Breast epithelium (tissue), 4 donors: ENCODE measurements around the gene MUC12. TPM values are rescaled to one million over a fixed set of nuclear protein-coding genes. Genes with fewer than 3 reads are reported as not detected.

Experiments used
- DNase-seq, 2 donors: peaks; one replicate each; pipeline ENCODE4 v3.0.0-alpha.2; 2019; ENCODE audit warnings: low spot score in 2 of 2
- H3K27ac ChIP-seq, 2 donors: fragments of 200-600 bp; sonication (generic) in 1 of 2; one replicate each; pipeline ENCODE4 v1.5.1; 2016 to 2019; ENCODE audit warnings: mild to moderate bottlenecking in 1 of 2
- H3K27me3 ChIP-seq, 2 donors: fragments of 200-600 bp; sonication (generic) in 1 of 2; one replicate each; pipeline versions ENCODE4 v1.5.1 to v1.6.0; 2017 to 2019; ENCODE audit warnings: control low read depth in 1 of 2, mild to moderate bottlenecking in 1 of 2
- H3K36me3 ChIP-seq: fragments of 200-600 bp; one replicate; pipeline ENCODE4 v1.5.1; 2019
- H3K4me1 ChIP-seq, 2 donors: fragments of 200-600 bp; sonication (generic); one replicate each; pipeline ENCODE4 v1.5.1; 2016 to 2019; ENCODE audit warnings: control low read depth in 1 of 2
- H3K4me3 ChIP-seq, 3 donors: fragments of 200-600 bp; sonication (generic); 1 replicate in 2 of 3; 2 replicates in 1 of 3; pipeline ENCODE4 v1.5.1; 2016 to 2019; ENCODE audit warnings: mild to moderate bottlenecking in 3 of 3, moderate library complexity in 2 of 3
- H3K9me3 ChIP-seq, 2 donors: fragments of 200-600 bp; sonication (generic) in 1 of 2; one replicate each; pipeline ENCODE4 v1.5.1; 2016 to 2019; ENCODE audit warnings: control low read depth in 1 of 2
- CTCF ChIP-seq, 3 donors: fragments of 450-650 bp; IDR thresholded peaks; one replicate each; pipeline ENCODE4 v1.5.1; 2016 to 2017; ENCODE audit warnings: antibody characterized with exemption in 3 of 3, mild to moderate bottlenecking in 3 of 3, moderate library complexity in 3 of 3
- POLR2A ChIP-seq: fragments of 450-650 bp; IDR thresholded peaks from one replicate; pipeline ENCODE4 v1.6.1; 2016; ENCODE audit warnings: antibody characterized with exemption, mild to moderate bottlenecking, moderate library complexity
- POLR2AphosphoS5 ChIP-seq, 3 donors: sonication (generic); formaldehyde crosslinking; IDR thresholded peaks; one replicate each; pipeline ENCODE4 v1.6.1; 2017; ENCODE audit warnings: antibody characterized with exemption in 3 of 3
- intact Hi-C: fragments of 100-400 bp; cut with DNase I; formaldehyde crosslinking; loops from one replicate; pipeline ENCODE4 v1.15.1; 2023; ENCODE audit warnings: low total_unique reads
- total RNA-seq, 3 donors: library from RNA; depleted of rRNA; stranded (reverse); fragments of >200 nt; gene quantifications; one replicate each; pipeline ENCODE4 v1.1.0, GENCODE V29; 2016

MUC12 gene
- total RNA-seq, 3 donors from 2014 or later = 1.4 to 5.2 TPM; not detected in 1

DNA sequence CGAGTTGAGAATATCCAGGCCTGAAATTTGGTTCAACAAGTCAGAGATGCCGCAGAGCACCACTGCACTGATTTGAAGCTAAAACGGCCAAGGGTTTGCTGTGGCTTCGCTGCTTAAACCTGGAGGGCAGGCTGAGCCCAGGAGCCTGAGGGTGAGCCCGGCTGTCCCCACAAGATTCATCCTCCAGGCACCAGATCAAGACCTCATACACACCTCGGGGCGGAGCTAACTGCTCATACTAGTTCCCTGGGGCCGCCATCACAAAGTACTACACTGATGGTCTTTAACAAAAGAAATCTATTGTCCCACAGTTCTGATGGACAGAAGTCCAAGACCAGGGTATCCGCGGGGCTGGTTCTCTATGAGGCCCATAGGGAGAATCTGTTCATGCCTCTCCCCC, 99.0 kb downstream of the MUC12 start:
- Histone ChIP-seq H3K4me3 (no peak overlapping the region), H3K27ac (no peak overlapping the region), H3K9me3 (no peaks in the 10 kb centered on the region), H3K27me3 (peaks cover 0 to 24% of the 10 kb centered on the region in 2 donors), H3K4me1 (no peaks in the 10 kb centered on the region), H3K36me3 (no peaks in the 10 kb centered on the region)
- TF ChIP-seq POLR2A (no peak), POLR2AphosphoS5 (IDR thresholded peaks at IDR 0.05) (no peak), CTCF (IDR thresholded peaks at IDR 0.05) (no peak)
- intact Hi-C loops = no loop called here
- DNase-seq = no peak

Other genes with a start within 250 kb of the MUC12 start
- gene EPO, start 249.1 kb upstream of the MUC12 start, total RNA-seq = not detected
- gene ZAN, start 236.0 kb upstream of the MUC12 start, total RNA-seq = not detected
- 10 to 100 TPM; 21.4 to 64.9 (median 31.8) TPM for gene EPHB4, start 142.0 kb upstream of the MUC12 start, total RNA-seq
- gene SLC12A9, start 116.9 kb upstream of the MUC12 start, total RNA-seq = 10 to 100 TPM; 13.3 to 18.0 (median 16.7) TPM
- gene TRIP6, start 102.2 kb upstream of the MUC12 start, total RNA-seq = 10 to 100 TPM; 45.3 to 62.8 (median 49.8) TPM
- 100 to 1,000 TPM in 2 of 3 donors, 10 to 100 TPM in 1; 45.8 to 111 (median 104) TPM for gene SRRT, start 94.5 kb upstream of the MUC12 start, total RNA-seq
- gene UFSP1, start 79.8 kb upstream of the MUC12 start, total RNA-seq = 1 to 10 TPM; 2.9 to 4.2 (median 3.7) TPM
- 1 to 10 TPM in 2 of 3 donors, under 1 TPM in 1; 0.64 to 4.3 (median 3.2) TPM for gene ACHE, start 73.7 kb upstream of the MUC12 start, total RNA-seq
- gene MUC3A, start 20.0 kb upstream of the MUC12 start, total RNA-seq = under 1 TPM; under 0.01 to 0.29 (median 0.16) TPM
- gene MUC17, start 50.5 kb downstream of the MUC12 start, total RNA-seq = under 1 TPM in 1 of 3 donors, not detected in 2; under 0.01 TPM
- gene TRIM56, start 115.9 kb downstream of the MUC12 start, total RNA-seq = 10 to 100 TPM; 14.1 to 21.6 (median 19.9) TPM
- 10 to 100 TPM in 1 of 3 donors, 1 to 10 TPM in 2; 6.2 to 24.3 (median 7.4) TPM for gene SERPINE1, start 157.5 kb downstream of the MUC12 start, total RNA-seq
- 10 to 100 TPM; 29.6 to 55.7 (median 44.6) TPM for gene AP1S1, start 184.9 kb downstream of the MUC12 start, total RNA-seq
- under 1 TPM in 1 of 3 donors, not detected in 2; 0.16 TPM for gene VGF, start 196.0 kb downstream of the MUC12 start, total RNA-seq
- not detected for gene NAT16, start 210.7 kb downstream of the MUC12 start, total RNA-seq
- 1 to 10 TPM in 1 of 3 donors, not detected in 2; 2.6 TPM for gene MOGAT3, start 231.5 kb downstream of the MUC12 start, total RNA-seq
- gene PLOD3, start 248.0 kb downstream of the MUC12 start, total RNA-seq = 10 to 100 TPM; 23.9 to 46.2 (median 43.2) TPM
- 100 to 1,000 TPM in 1 of 3 donors, 10 to 100 TPM in 2; 80.2 to 107 (median 91.4) TPM for gene ZNHIT1, start 248.6 kb downstream of the MUC12 start, total RNA-seq